Suprapubic skin (tissue), 4 donors: ENCODE results near the gene ASB11. TPM values are rescaled to one million over a fixed set of nuclear protein-coding genes. Genes with fewer than 3 reads are reported as not detected.
"Not testable (repeated sequence)": the region's sequence is repeated elsewhere in the genome, so short reads cannot be mapped to it uniquely, and the experiment has no call there.

Experiments
- DNase-seq, 2 donors: peaks; one replicate each; pipeline ENCODE4 v3.0.0-alpha.2; 2019; ENCODE audit warnings: low spot score in 2 of 2
- H3K27ac ChIP-seq: fragments of 200-600 bp; sonication (generic); one replicate; pipeline ENCODE4 v1.5.1; 2019
- H3K27me3 ChIP-seq: fragments of 200-600 bp; sonication (generic); one replicate; pipeline ENCODE4 v1.5.1; 2019
- H3K36me3 ChIP-seq: fragments of 200-600 bp; sonication (generic); one replicate; pipeline ENCODE4 v1.5.1; 2019
- H3K4me1 ChIP-seq: fragments of 200-600 bp; sonication (generic); one replicate; pipeline ENCODE4 v1.5.1; 2019
- H3K4me3 ChIP-seq: fragments of 200-600 bp; sonication (generic); one replicate; pipeline ENCODE4 v1.5.1; 2019; ENCODE audit warnings: mild to moderate bottlenecking
- H3K9me3 ChIP-seq: fragments of 200-600 bp; sonication (generic); one replicate; pipeline ENCODE4 v1.5.1; 2019
- CTCF ChIP-seq, 2 donors: fragments of 200-600 bp in 1 of 2; fragments of 450-650 bp in 1 of 2; sonication (generic) in 1 of 2; IDR thresholded peaks; one replicate each; pipeline ENCODE4 v1.5.1; 2016 to 2019; ENCODE audit warnings: antibody characterized with exemption in 2 of 2, mild to moderate bottlenecking in 1 of 2, moderate library complexity in 1 of 2
- EP300 ChIP-seq: sonication (generic); formaldehyde crosslinking; IDR thresholded peaks from one replicate; pipeline ENCODE4 v1.6.1; 2017; ENCODE audit warnings: antibody characterized with exemption
- POLR2A ChIP-seq, 2 donors: fragments of 450-650 bp; IDR thresholded peaks; one replicate each; pipeline ENCODE4 v1.6.1; 2017; ENCODE audit warnings: antibody characterized with exemption in 2 of 2, mild to moderate bottlenecking in 2 of 2, moderate library complexity in 2 of 2
- POLR2AphosphoS5 ChIP-seq, 3 donors: sonication (generic); formaldehyde crosslinking; IDR thresholded peaks; one replicate each; pipeline ENCODE4 v1.6.1; 2017; ENCODE audit warnings: antibody characterized with exemption in 3 of 3
- WGBS: methylation state at CpG from one replicate; pipeline ENCODE4 v1.1.5; 2018; 5-methylcytosine and 5-hydroxymethylcytosine counted together
- total RNA-seq, 4 donors: library from RNA; depleted of rRNA; stranded (reverse); fragments of >200 nt; gene quantifications; one replicate each; pipeline ENCODE4 v1.1.0, GENCODE V29; 2016

ASB11 gene
- total RNA-seq, 4 donors from 2014 or later = 0.42 to 2.0 (median 1.8) TPM

- Histone ChIP-seq H3K9me3 (no peaks in the 10 kb centered on the region), H3K4me1 (no peaks in the 10 kb centered on the region), H3K4me3 (no peak overlapping the region), H3K27me3 (no peaks in the 10 kb centered on the region), H3K36me3 (no peaks in the 10 kb centered on the region), H3K27ac (no peak overlapping the region)
- no peak for DNase-seq
- WGBS = 82% methylated on average over 3 of the region's 3 CpGs
- no peak for TF ChIP-seq POLR2AphosphoS5 (IDR thresholded peaks at IDR 0.05)
- TF ChIP-seq CTCF (IDR thresholded peaks at IDR 0.05) = no peak
- no peak for TF ChIP-seq POLR2A (IDR thresholded peaks at IDR 0.05)
- TF ChIP-seq EP300 = no peak
Measured at GRCh38 chrX:15311119-15311518, 4.3 kb downstream of the ASB11 start.

- DNase-seq = no peak
- H3K4me3 ChIP-seq = no peak overlapping the region
- H3K27me3 ChIP-seq = no peaks in the 10 kb centered on the region
- WGBS = 34% methylated on average over 3 of the region's 3 CpGs
- no peak overlapping the region for H3K27ac ChIP-seq
- no peaks in the 10 kb centered on the region for H3K36me3 ChIP-seq
- no peaks in the 10 kb centered on the region for H3K9me3 ChIP-seq
- no peaks in the 10 kb centered on the region for H3K4me1 ChIP-seq
- TF ChIP-seq CTCF (IDR thresholded peaks at IDR 0.05) (no peak), POLR2A (IDR thresholded peaks at IDR 0.05) (no peak), EP300 (no peak), POLR2AphosphoS5 (IDR thresholded peaks at IDR 0.05) (no peak)
Measured at GRCh38 chrX:15310117-15310516, 5.3 kb downstream of the ASB11 start.

- WGBS = 65% methylated on average over 3 of the region's 3 CpGs
- H3K27me3 ChIP-seq, H3K36me3 ChIP-seq, H3K27ac ChIP-seq, H3K4me1 ChIP-seq, DNase-seq, H3K9me3 ChIP-seq, H3K4me3 ChIP-seq: not testable (repeated sequence)
Measured at GRCh38 chrX:15305899-15306298, 9.5 kb downstream of the ASB11 start.

- H3K27ac ChIP-seq = no peak overlapping the region
- H3K4me1 ChIP-seq = no peaks in the 10 kb centered on the region
- H3K27me3 ChIP-seq = no peaks in the 10 kb centered on the region
- TF ChIP-seq POLR2AphosphoS5 (IDR thresholded peaks at IDR 0.05) = no peak
- no peak for TF ChIP-seq CTCF (IDR thresholded peaks at IDR 0.05)
- no peak for TF ChIP-seq POLR2A (IDR thresholded peaks at IDR 0.05)
- TF ChIP-seq EP300 = no peak
- peak in 1 of 2 donors; percentile 81 for DNase-seq
- WGBS = 62% methylated on average over 4 of the region's 4 CpGs
- no peak overlapping the region for H3K4me3 ChIP-seq
- H3K36me3 ChIP-seq = no peaks in the 10 kb centered on the region
- no peaks in the 10 kb centered on the region for H3K9me3 ChIP-seq
Measured at GRCh38 chrX:15301924-15302323, 13.5 kb downstream of the ASB11 start.

GRCh38 chrX:15299941-15300851 lies 15.2 kb downstream of the ASB11 start:
- no peak overlapping the region for H3K4me3 ChIP-seq
- TF ChIP-seq POLR2A (IDR thresholded peaks at IDR 0.05) (no peak), CTCF (IDR thresholded peaks at IDR 0.05) (peak in 1 of 2 donors; percentile 21)
- H3K36me3 ChIP-seq = no peaks in the 10 kb centered on the region
- H3K27ac ChIP-seq = no peak overlapping the region
- no peaks in the 10 kb centered on the region for H3K4me1 ChIP-seq
- H3K9me3 ChIP-seq = no peaks in the 10 kb centered on the region
- WGBS = 53% methylated on average over 4 of the region's 4 CpGs
- no peaks in the 10 kb centered on the region for H3K27me3 ChIP-seq
- DNase-seq = no peak
